ENCODE measurements around the gene AFAP1.

- no peak for TF ChIP-seq GATA2 (IDR thresholded peaks at IDR 0.05; ENCODE audit: low read depth, low read length)
- no peak for TF ChIP-seq GATA3 (IDR thresholded peaks at IDR 0.05; ENCODE audit: low read depth, low read length)
Observed at GRCh38 chr4:7944599-7945220, 5.0 kb upstream of the AFAP1 start.

Measured in SH-SY5Y (cell line).